Right renal pelvis (tissue), 4 donors: Measurements from ENCODE around the gene USP17L12. TPM values are rescaled to one million over a fixed set of nuclear protein-coding genes. Genes with fewer than 3 reads are reported as not detected.
"Not testable (repeated sequence)": the region's sequence is repeated elsewhere in the genome, so short reads cannot be mapped to it uniquely, and the experiment has no call there.

Experiments
- DNase-seq, 4 donors: peaks; one replicate each; pipeline ENCODE4 v3.0.0-alpha.2; 2013; ENCODE audit warnings: low read depth in 4 of 4, low spot score in 3 of 4, missing footprints in 1 of 4
- polyA plus RNA-seq, 4 donors: library from polyadenylated mRNA; unstranded; fragments of 120-200 nt; gene quantifications; one replicate each; pipeline ENCODE4 v1.2.1, GENCODE V29; 2013; ENCODE audit not compliant: insufficient read length in 4 of 4

USP17L12 gene, protein sequence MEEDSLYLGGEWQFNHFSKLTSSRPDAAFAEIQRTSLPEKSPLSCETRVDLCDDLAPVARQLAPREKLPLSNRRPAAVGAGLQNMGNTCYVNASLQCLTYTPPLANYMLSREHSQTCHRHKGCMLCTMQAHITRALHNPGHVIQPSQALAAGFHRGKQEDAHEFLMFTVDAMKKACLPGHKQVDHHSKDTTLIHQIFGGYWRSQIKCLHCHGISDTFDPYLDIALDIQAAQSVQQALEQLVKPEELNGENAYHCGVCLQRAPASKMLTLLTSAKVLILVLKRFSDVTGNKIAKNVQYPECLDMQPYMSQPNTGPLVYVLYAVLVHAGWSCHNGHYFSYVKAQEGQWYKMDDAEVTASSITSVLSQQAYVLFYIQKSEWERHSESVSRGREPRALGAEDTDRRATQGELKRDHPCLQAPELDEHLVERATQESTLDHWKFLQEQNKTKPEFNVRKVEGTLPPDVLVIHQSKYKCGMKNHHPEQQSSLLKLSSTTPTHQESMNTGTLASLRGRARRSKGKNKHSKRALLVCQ
- not detected for polyA plus RNA-seq

GRCh38 chr4:9219852-9220251 is at the start of gene USP17L12:
USP17L12 (plus strand) TSS chr4:9220152; CDS start chr4:9220152, 0 bp downstream.
- DNase-seq: not testable (repeated sequence)

GRCh38 chr4:9210357-9210756 is 9.6 kb upstream of the USP17L12 start, which contains the start of gene USP17L10:
USP17L10 (plus strand) TSS chr4:9210657; CDS start chr4:9210657, 0 bp downstream.
- not testable (repeated sequence) for DNase-seq

DNA sequence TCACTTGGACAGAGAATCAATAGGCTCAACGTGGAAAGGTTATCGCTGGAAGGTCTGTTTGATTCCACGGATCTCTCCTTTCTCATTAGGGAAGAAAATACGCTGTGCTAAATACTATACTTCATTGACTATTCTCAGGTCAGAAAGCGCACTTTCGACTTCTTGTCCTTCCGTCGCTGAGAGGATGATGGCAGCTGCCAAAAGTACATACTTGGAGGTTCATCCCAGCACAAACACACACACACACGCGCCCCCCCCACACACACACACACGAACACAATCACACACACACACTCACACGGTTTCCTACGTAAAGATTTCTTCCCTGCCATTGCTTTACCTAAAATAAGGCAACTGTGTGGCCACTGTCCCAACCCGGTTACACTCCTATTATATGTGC is 5.3 kb upstream of the USP17L12 start:
- DNase-seq: not testable (repeated sequence)

DNA sequence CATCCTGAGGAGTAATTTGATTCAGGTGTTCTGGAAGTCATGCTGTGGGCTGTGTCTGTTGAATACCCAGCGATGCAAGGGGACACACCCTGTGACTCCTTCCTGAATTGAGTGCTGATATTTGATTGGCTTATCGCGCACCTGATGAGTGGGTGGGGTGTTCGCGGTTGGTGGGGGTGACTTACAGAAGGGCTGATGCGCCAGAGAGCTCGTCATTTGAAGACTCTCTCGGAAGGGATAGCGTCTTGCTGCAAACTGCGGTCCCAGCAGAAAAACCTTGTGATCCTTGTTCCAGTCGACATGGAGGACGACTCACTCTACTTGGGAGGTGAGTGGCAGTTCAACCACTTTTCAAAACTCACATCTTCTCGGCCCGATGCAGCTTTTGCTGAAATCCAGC is 4.8 kb upstream of the USP17L12 start, which contains the start of gene USP17L11:
TSS of gene USP17L11 (plus strand) at position 301 of the 400 bp plus-strand sequence. CDS start at position 301, 0 bp downstream.
- DNase-seq: not testable (repeated sequence)

GRCh38 chr4:9224596-9224995 is 4.6 kb downstream of the USP17L12 start, which contains the start of gene USP17L13:
USP17L13 (plus strand) TSS chr4:9224896; CDS start chr4:9224896, 0 bp downstream.
- not testable (repeated sequence) for DNase-seq

- DNase-seq: not testable (repeated sequence)
Measured at GRCh38 chr4:9230249-9230648, 10.3 kb downstream of the USP17L12 start.

- DNase-seq: not testable (repeated sequence)
Measured at GRCh38 chr4:9234085-9234484, 14.1 kb downstream of the USP17L12 start, which contains the start of gene USP17L15. USP17L15 (plus strand) TSS chr4:9234385; CDS start chr4:9234385, 0 bp downstream.

- not testable (repeated sequence) for DNase-seq
Measured at GRCh38 chr4:9238461-9238860, 18.5 kb downstream of the USP17L12 start.

DNA sequence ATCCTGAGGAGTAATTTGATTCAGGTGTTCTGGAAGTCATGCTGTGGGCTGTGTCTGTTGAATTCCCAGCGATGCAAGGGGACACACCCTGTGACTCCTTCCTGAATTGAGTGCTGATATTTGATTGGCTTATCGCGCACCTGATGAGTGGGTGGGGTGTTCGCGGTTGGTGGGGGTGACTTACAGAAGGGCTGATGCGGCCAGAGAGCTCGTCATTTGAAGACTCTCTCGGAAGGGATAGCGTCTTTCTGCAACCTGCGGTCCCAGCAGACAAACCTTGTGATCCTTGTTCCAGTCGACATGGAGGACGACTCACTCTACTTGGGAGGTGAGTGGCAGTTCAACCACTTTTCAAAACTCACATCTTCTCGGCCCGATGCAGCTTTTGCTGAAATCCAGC is 23.6 kb downstream of the USP17L12 start, which contains the start of gene USP17L17:
TSS of gene USP17L17 (plus strand) at position 301 of the 400 bp plus-strand sequence. CDS start at position 301, 0 bp downstream.
- DNase-seq: not testable (repeated sequence)

DNA sequence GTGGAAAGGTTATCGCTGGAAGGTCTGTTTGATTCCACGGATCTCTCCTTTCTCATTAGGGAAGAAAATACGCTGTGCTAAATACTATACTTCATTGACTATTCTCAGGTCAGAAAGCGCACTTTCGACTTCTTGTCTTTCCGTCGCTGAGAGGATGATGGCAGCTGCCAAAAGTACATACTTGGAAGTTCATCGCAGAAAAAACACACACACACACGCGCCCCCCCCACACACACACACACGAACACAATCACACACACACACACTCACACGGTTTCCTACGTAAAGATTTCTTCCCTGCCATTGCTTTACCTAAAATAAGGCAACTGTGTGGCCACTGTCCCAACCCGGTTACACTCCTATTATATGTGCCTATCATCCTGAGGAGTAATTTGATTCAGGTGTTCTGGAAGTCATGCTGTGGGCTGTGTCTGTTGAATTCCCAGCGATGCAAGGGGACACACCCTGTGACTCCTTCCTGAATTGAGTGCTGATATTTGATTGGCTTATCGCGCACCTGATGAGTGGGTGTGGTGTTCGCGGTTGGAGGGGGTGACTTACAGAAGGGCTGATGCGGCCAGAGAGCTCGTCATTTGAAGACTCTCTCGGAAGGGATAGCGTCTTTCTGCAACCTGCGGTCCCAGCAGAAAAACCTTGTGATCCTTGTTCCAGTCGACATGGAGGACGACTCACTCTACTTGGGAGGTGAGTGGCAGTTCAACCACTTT is 28.2 kb downstream of the USP17L12 start, which contains the start of gene USP17L18:
TSS of gene USP17L18 (plus strand) at position 678 of the 728 bp plus-strand sequence. CDS start at position 678, 0 bp downstream.
- DNase-seq: not testable (repeated sequence)

GRCh38 chr4:9253078-9253477 is 33.1 kb downstream of the USP17L12 start, which contains the start of gene USP17L19:
USP17L19 (plus strand) TSS chr4:9253378; CDS start chr4:9253378, 0 bp downstream.
- not testable (repeated sequence) for DNase-seq

DNA sequence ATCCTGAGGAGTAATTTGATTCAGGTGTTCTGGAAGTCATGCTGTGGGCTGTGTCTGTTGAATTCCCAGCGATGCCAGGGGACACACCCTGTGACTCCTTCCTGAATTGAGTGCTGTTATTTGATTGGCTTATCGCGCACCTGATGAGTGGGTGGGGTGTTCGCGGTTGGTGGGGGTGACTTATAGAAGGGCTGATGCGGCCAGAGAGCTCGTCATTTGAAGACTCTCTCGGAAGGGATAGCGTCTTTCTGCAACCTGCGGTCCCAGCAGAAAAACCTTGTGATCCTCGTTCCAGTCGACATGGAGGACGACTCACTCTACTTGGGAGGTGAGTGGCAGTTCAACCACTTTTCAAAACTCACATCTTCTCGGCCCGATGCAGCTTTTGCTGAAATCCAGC is 37.9 kb downstream of the USP17L12 start, which contains the start of gene USP17L20:
TSS of gene USP17L20 (plus strand) at position 301 of the 400 bp plus-strand sequence. CDS start at position 301, 0 bp downstream.
- DNase-seq: not testable (repeated sequence)

DNA sequence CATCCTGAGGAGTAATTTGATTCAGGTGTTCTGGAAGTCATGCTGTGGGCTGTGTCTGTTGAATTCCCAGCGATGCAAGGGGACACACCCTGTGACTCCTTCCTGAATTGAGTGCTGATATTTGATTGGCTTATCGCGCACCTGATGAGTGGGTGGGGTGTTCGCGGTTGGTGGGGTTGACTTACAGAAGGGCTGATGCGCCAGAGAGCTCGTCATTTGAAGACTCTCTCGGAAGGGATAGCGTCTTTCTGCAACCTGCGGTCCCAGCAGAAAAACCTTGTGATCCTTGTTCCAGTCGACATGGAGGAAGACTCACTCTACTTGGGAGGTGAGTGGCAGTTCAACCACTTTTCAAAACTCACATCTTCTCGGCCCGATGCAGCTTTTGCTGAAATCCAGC is 42.6 kb downstream of the USP17L12 start, which contains the start of gene USP17L21:
TSS of gene USP17L21 (plus strand) at position 301 of the 400 bp plus-strand sequence. CDS start at position 301, 0 bp downstream.
- not testable (repeated sequence) for DNase-seq

GRCh38 chr4:9267319-9267718 is 47.4 kb downstream of the USP17L12 start, which contains the start of gene USP17L22:
USP17L22 (plus strand) TSS chr4:9267619; CDS start chr4:9267619, 0 bp downstream.
- not testable (repeated sequence) for DNase-seq

Other genes starting within 250 kb of the USP17L12 start
- gene FAM90A26, start 49.7 kb upstream of the USP17L12 start, polyA plus RNA-seq: under 1 TPM in 1 of 4 donors, not detected in 3; 0.05 TPM
- not detected for gene USP17L10, start 9.5 kb upstream of the USP17L12 start, polyA plus RNA-seq
- gene USP17L11, start 4.7 kb upstream of the USP17L12 start, polyA plus RNA-seq: not detected
- not detected for gene USP17L13, start 4.7 kb downstream of the USP17L12 start, polyA plus RNA-seq
- gene USP17L15, start 14.2 kb downstream of the USP17L12 start, polyA plus RNA-seq: under 1 TPM in 1 of 4 donors, not detected in 3; 0.11 TPM
- not detected for gene USP17L17, start 23.7 kb downstream of the USP17L12 start, polyA plus RNA-seq
- gene USP17L18, start 28.5 kb downstream of the USP17L12 start, polyA plus RNA-seq: not detected
- not detected for gene USP17L19, start 33.2 kb downstream of the USP17L12 start, polyA plus RNA-seq
- gene USP17L20, start 38.0 kb downstream of the USP17L12 start, polyA plus RNA-seq: not detected
- gene USP17L21, start 42.7 kb downstream of the USP17L12 start, polyA plus RNA-seq: not detected
- not detected for gene USP17L22, start 47.5 kb downstream of the USP17L12 start, polyA plus RNA-seq
- not detected for gene USP17L24, start 105.0 kb downstream of the USP17L12 start, polyA plus RNA-seq
- gene USP17L25, start 109.8 kb downstream of the USP17L12 start, polyA plus RNA-seq: not detected
- not detected for gene USP17L26, start 114.5 kb downstream of the USP17L12 start, polyA plus RNA-seq
- not detected for gene USP17L5, start 119.3 kb downstream of the USP17L12 start, polyA plus RNA-seq
- gene USP17L27, start 124.0 kb downstream of the USP17L12 start, polyA plus RNA-seq: not detected
- gene USP17L28, start 128.7 kb downstream of the USP17L12 start, polyA plus RNA-seq: not detected
- not detected for gene USP17L29, start 133.5 kb downstream of the USP17L12 start, polyA plus RNA-seq
- not detected for gene USP17L30, start 143.0 kb downstream of the USP17L12 start, polyA plus RNA-seq
- gene DEFB131A, start 224.3 kb downstream of the USP17L12 start, polyA plus RNA-seq: not detected